CD4-positive, alpha-beta T cell treated with Interleukin-1 beta for 1 hour (primary cell): ENCODE results near the gene DMXL2.
"Not testable (repeated sequence)": the region's sequence is repeated elsewhere in the genome, so short reads cannot be mapped to it uniquely, and the experiment has no call there.

Source experiments
- DNase-seq, 2 donors: peaks; one replicate each; pipeline ENCODE4 v3.0.0-alpha.2; 2020 to 2022

The DMXL2 gene

DNA sequence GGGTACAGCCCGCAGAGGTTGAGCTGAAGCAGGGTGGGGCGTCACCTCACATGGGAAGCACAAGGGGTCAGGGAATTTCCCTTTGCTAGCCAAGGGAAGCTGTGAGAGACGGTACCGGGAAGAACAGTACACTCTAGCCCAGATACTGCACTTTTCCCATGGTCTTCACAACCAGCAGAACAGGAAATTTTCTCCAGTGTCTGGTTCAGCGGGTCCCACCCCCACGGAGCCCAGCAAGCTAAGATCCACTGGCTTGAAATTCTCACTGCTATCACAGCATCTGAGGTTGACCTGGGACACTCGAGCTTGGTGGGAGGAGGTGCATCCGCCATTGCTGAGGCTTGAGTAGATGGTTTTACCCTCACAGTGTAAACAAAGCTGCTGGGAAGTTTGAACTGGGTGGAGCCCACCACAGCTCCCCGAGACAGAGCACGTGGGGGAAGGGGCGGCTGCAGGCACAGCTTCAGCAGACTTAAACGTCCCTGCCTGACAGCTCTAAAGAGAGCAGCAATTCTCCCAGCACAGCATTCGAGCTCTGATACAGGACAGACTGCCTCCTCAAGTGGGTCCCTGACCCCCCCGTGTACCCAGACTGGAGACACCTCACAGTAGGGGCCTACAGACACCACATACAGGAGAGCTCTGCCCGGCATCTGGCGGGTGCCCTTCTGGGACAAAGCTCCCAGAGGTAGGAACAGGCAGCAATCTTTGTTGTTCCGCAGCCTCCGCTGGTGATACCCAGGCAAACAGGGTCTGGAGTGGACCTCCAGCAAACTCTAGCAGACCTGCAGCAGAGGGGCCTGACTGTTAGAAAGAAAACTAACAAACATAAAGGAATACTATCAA lies 53.4 kb downstream of the DMXL2 start:
- DNase-seq = not testable (repeated sequence)

DNA sequence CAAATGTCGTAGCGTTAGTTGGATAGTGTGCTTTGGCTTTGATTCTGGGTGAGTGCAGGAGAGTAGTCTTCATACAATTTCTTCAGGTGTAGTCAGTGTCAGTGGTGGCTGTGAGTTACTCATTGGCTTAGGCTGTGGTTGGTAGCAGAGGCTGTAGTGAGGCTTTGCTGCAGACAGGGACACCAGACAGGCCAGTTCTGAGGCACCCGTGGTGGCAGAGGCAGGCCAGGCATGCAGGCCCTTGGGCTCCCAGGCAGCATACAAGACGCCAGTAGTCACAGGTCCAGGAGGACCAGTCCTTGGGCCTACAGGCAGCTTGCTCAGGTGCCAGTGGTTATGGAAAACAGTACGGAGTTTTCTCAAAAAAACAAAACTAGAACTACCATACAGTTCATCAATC lies 61.3 kb downstream of the DMXL2 start:
- no peak for DNase-seq

DNA sequence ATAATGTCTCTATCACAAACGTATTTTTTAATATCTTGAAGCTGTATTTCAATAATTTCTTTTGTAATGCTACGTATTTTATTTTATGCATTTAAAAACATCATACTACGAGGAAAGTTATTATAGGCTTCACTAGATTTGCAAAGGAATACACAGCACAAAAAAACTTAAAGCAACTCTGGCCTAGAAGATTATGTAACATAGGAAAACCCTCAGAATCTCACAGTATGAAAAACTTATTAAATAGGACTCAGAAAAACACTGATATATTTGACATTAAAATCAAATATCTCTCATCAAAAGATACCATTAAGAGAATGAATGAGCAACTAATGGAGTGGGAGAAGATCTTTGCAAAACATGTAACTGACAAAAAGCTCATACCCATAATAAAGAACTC lies 63.7 kb downstream of the DMXL2 start:
- DNase-seq = no peak

DNA sequence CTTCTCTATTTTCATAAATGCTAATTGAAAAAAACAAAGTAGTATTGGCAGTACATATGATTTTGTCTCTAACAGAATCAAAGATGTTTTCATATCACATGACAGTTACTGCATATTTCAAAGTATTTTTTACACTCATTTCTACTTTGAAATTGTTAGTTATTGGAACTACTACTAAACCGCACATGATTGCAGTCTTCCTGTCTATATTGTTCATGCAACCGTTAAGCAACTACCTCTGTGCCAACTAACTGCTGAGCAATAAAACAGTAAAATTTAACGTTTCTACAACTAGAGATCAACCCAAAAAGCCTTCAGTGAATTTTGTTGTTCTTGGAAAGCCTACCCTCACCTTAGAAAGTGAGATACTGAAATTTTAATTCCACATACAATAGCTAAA lies 64.2 kb downstream of the DMXL2 start:
- DNase-seq = no peak

DNA sequence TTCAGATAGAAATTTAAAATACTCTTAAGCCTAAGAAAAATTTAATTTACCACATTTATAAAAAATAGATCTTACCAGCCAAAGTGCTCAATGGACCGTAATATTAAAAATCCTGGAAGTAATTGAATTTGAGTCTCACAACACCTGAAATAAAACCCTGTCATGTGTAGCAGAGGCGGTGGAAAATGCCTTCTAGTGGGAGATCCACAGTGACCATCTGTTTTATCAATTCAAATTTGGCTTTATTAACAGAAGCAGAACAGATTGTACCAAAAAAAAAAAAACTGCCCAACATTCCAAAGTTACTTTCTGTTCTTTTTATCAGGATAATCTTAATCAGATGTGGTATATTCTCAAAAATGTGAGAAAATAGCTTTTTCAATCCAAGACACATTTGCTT lies 71.7 kb downstream of the DMXL2 start:
- no peak for DNase-seq

DNA sequence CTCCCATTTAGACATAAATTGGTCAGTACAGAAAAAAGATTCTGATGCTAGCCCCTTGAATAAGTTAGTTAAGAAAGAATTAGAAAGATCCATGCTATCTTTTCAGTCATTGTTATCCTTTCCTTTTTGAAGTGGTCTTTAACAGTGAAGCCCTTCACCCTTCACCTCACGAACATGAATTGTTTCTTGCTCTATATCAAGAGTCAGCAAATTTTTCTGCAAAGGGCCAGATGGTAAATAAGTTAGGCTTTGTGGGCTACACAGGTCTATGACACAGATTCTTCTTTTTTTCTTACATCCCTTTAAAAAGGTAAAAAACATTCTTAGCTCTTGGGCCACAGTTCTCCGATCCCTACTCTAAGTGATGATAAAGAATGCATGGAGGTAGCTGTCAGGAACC lies 74.9 kb downstream of the DMXL2 start:
- no peak for DNase-seq

DNA sequence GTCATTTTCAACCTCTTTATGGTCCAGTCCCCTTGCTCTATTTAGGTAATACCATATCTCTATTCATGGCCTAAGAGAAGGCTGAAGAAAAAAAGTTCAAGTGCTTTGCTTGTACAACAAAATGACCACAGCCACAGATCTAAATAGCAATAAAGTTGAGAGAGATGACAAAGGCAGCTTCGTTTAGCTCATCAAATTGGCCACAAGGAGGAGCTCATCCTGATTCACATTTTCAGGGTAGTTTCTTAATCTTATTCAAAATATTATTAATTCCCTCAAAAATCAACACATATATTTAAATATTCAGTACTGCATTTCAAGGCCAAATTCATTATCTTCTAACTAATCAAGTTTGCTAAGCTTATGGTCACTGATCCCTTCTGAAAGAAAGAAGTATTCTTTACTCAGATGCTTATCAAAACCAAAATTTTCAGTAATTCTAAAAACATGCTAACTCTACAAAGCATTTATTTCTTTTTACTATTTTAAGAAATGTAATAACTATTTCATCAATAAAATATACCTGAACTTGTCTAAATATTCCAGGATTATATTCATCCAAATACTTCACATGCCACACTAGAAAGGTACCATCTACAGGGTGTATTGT lies 85.5 kb downstream of the DMXL2 start:
- no peak for DNase-seq

DNA sequence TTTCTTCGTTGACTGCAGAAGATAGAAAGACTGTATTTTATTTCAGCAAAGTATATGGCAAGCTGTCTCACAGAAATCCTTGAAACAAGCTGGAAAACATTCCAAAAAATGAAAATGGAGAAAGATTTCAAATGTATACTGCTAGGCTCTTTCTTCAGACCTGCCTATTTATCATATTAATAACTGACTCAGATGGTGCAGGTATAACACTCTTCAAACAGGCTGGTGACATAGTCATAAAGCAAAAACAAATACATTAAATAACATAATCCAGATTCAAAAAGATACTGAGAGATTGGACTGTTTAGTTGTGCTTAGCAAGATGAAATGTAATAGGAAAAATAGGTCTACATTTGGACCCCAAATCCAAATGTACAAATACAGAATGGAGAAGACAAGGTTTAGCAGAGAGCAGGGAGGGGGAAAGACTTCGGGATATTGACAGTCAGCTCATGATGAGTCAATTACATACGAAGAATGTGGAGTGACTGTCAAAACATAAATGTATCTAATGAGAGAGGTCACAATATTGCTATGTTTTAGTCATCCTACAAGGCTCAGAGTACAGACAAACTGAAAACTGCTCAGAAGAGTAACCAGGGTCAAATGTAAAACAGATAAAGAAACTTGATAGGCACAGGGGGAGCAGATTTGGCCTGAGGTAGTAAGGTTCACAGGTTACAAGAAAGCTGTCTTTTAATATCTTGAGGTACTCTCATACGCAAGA lies 88.7 kb downstream of the DMXL2 start:
- DNase-seq = no peak

DNA sequence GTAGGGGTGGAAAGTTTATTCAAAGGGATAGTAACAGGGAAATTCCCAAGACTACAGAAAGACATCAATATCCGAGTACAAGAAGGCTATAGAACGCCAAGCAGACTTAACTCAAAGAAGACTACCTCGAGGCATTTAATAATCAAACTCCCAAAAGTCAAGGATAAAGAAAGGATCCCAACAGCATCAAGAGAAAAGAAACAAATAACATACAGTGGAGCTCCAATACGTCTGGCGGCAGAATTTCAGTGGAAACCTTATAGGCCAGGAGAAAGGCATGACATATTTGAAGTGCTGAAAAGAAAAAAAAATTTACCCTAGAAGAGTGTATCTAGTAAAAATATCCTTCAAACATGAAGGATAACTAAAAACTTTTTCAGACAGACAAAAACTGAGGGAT lies 95.6 kb downstream of the DMXL2 start:
- DNase-seq = no peak

DNA sequence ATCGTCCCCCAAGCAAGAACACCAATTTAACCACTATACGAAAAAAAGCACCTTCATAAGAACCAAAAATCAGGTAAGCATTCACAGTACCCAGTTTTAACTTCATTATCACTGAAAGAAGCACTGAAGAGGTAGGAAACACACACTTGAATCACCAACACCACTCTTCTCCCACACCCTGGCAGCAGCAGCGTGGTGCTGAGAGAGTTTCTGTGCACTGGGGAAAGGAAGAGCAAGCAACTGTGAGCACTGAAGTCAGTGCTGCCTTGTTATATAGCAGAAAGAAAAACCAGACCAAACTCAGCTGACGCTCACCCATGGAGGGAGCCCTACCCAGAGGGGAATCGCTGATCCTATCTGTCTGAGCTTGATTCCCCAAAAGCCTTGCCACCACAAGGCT lies 98.2 kb downstream of the DMXL2 start:
- no peak for DNase-seq

DNA sequence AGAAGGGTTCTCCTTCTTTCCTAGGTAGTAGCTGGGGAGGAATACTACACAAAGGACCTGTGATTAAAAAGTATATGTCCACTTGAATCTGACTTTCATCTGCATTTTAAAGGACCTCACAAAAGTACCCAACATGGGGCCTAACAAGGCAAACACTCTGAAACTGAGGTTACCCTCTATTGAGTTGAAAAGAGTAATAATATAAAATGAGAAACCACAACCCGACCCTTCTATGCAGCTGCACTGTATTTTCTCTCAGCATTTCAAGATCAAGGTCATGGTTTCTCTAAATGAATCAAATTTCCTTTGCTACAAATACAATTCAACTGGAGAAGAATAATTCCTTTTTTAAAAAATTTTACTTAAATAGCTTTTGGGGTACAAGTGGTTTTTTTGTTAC lies 106.3 kb downstream of the DMXL2 start:
- DNase-seq = no peak

DNA sequence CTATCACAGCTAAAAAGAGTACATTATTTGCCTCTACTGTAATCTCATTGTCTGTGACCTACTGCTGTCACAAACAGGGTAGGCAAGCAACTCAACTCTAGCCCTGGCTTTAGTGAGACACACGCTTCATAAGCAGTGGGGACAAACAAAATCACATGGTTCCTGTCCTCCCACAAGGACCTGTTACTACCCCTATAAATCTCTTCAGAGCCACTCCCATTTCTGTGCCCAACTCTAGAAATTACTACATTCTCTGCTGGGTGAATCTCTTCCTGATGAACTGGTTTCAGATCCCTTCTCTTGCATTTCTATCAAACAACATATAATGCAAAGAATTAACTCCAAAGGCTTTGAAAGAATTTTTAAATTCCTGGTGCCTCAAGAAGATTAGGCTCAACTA lies 117.3 kb downstream of the DMXL2 start:
- DNase-seq = no peak

DNA sequence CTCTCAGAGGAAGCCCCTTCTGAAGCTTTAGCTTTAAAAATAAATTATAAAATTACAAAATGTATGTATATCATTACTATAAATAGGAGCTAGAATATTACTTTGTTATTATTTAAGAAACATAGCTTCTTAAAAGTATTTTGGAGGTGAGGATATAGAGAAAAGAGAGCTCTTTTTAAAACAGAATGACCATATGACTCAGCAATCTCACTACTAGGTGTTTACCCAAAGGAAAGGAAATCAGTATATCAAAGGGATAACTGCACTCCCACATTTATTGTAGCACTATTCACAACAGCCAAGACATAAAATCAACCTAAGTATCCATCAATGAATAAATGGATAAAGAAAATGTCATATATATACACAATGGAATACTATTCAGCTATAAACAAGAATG lies 119.6 kb downstream of the DMXL2 start:
- DNase-seq = no peak

DNA sequence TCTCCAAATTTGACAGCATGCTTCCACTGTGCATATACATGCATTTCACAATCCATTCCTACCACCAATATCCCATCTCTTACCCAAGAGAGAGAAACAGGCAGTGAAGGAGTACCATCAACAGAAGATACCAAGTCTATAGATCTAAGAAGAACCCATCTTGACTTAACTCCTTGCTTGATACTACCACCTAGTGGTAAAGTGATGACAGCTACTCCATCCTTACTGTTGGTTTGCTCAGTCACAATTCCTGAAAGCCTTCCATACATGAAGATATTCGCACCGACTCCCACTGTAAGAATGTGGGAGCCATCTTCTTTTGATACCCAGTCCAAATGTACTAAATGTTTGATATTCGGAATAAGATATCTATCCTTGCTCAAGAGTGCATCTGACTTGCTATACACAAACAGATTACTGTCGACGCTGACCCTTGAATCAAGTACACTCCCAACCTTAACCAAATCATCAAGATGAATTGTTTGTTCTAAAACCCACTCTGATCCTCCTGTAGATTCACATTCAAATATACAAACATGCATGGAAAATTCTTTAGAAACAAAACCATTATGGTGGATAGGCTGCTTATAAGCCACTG lies 123.1 kb downstream of the DMXL2 start:
- DNase-seq = no peak

DNA sequence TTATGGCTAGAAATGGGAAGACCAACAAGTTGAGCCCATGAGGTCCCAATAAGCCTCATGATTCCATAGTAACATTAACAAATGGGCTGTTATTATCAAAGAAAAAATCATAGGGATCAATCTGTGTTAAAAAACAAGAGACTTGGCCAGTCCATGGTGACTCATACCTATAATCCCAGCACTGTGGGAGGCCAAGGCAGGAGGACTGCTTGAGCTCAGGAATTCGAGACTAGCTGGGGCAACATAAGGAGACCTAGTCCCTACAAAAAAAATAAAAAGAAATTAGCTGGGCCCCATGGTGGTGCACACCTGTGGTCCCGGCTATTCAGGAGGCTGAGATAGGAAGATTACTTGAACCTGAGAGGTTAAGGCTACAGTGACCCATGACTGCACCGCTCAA lies 124.8 kb downstream of the DMXL2 start:
- no peak for DNase-seq

DNA sequence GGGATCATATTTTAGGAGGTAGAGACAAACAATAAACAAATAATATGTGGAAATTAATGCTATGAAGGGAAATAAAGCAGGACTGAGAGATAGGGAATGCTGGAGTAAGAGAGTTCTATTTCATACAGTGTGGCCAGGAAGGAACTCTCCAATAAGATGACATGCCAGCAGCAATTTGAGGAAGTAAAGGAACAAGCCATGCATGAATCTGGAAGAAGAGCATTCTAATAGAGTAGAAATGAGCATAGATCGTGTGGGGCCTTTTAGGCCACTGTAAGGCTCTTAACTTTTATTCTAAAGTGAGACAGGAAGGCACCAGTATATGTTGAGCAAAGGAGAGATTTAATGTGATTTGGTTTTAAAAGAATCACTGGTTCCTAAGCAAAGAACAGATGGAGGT lies 126.3 kb downstream of the DMXL2 start:
- DNase-seq = no peak

DNA sequence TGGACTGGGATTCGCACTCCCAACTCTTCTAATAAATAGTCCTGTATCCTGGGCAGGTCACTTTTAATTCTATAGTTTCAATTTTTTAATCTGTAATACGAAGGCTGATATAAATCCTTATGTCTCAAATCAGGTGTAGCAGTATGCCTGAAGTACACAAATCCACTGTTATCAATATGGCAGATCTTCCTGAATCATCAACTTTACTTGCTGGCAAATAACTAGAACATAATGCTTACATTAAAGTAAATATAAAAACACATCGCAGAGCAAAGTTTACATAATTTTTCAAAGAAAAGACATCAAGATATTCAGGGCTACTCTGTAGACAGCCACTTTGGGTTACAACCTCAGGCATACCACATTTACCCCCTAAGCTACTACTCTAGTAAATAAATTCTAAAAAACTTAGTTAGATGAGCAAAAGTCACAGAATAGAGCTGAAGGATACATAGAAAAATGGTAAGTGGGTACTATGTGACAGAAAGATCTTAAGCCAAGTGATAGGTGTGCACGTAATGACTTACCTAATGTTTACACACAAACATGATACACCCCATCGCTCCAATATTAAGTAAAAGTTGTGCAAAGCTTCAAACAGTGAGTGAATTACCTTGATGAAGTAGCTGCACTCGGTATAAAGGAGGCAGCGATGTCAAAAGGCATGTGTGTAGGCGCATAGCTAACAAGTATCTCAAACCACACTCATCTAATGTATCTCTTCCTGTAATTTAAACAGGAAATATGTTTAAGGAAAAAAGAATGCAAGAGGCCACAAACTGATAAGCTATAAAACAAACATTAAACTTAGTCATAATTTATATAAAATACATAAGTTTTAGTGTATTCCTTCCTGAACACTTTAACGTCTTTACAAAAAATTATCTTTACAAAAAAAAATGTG lies 127.9 kb downstream of the DMXL2 start:
- DNase-seq = no peak

DNA sequence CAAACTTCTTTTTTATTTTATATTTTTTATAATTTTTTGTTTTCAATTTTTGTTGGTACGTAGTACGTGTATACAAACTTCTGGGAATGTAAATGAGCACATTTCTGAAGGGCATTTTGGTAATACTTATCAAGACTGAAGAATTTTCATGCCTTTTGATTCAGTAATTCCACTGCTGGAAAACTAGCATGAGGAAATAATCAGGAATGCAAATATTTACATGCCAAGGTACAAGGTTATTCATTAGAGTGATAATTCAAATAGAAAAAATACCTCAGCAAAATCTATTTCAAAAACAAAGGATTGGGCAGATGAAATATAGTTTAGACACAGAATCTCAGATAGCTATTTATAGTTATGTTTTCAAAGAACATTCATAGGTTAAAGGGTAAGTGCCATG lies 128.7 kb downstream of the DMXL2 start:
- no peak for DNase-seq

DNA sequence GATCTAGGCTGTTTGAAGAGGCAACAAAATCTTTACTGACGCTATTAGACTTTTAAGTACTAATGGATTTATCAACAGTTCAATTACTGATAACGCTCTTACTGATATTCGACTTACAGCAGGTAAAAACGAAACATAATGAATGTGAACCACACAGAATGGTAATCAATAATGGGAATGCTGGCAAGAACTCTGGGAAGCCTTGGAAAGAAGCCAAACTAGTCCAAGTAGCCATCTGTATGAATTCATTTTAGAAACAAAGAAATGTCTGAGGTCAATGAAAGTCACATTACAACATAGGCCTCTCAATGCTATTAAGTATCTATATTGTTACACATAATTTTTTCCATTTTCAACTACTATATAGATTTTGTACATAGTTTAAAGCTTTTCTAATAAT lies 130.0 kb downstream of the DMXL2 start:
- no peak for DNase-seq

DNA sequence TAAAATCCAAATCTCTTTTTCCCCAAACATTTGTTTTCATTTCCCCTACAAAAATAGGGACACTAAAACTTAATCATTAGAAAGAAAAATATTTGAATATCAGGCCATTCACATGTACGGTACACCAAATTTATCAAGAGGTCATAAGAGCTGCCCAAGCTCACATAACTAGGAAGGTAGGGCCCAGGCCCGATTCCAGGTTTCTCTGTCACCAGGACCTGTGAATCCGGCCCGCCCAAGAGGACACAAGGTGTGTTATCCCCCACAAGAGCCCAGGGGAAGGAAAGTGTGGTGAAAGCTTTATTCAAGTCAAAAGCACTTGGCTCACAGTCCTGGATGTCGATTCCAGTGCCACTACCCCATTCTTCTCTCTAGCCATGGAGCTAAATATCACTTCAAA lies 130.6 kb downstream of the DMXL2 start:
- DNase-seq = no peak

DNA sequence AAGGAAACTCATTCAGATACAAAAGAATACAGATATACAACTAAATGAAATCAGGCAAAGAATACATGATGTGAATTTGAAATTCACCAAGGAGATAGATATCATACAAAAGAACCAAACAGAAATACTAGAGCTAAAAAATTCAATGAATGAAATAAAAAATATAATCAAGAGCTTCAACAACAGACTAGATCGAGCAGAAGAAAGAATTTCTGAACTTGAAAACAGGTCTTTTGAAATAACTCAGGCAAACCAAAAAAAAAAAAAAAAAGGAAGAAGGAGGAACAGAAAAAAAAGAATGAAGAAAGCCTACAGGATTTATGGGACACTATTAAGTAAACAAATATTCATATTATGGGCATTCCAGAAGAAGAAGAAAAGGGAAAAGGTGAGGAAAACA lies 137.8 kb downstream of the DMXL2 start:
- DNase-seq = no peak

DNA sequence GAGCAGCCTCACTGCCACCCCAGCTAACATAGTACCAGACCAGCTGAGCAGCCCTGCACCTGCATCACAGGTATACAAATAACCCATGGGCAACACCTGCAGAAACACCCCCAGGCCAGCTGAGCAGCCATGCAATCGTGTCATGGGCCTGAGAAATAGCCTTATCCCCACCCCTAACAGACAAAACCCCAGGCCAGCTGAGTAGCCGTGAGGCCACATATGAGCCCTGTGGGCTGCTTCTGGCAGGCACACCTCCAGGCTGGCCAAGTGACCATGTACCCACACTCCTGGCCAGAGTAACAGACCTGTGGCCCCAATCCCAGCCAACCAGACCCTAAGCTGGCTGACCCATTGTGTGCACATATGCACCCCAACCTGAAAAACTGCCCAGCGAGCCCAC lies 138.6 kb downstream of the DMXL2 start:
- DNase-seq = no peak

DNA sequence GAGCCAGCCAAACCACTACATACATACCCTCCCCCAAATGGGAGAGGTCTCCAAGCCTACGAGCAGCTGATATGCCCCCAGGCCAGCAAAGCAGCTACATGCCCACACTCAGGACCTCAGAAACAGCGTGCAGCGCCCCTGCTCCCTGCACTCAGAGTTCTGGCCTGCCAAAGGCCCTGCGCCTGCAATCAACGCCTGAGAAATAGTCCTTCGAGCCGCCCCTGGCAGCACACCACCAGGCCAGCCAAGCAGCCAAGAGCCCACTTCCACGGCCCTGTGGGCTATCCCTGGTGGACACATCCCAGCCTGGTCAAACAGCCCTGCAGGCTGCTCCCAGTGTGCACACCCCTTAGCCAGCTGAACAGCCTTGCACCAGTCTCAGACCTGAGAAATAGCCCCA lies 139.1 kb downstream of the DMXL2 start:
- no peak for DNase-seq
